ENCODE results near the gene DYNLL2. TPM values are rescaled to one million over a fixed set of nuclear protein-coding genes. Genes with fewer than 3 reads are reported as not detected.

Gene DYNLL2
- total RNA-seq, 1 experiment from 2014 or later: 38.7 TPM

- H2BK12ac ChIP-seq (ENCODE audit: insufficient read length, low read depth, low read length): no peak overlapping the region
- H3K4me1 Mint-ChIP-seq: no peaks in the 10 kb centered on the region
- no peak overlapping the region for H3K56ac ChIP-seq (ENCODE audit: insufficient read length, low read depth, low read length)
- peaks cover 5% of the 10 kb centered on the region for H4K20me1 ChIP-seq (ENCODE audit: control insufficient read depth, insufficient read depth, insufficient read length)
- H2AK5ac ChIP-seq (ENCODE audit: insufficient read length, low read length): no peak overlapping the region
- no peaks in the 10 kb centered on the region for H3K27me3 ChIP-seq (ENCODE audit: insufficient read depth, low read length)
- no peak overlapping the region for H3K9ac ChIP-seq (ENCODE audit: extremely low read depth, insufficient read length, low read length)
- no peak overlapping the region for H2BK20ac ChIP-seq (ENCODE audit: low read depth, low read length, poor library complexity, severe bottlenecking)
- no peak overlapping the region for H3T11ph ChIP-seq (ENCODE audit: low read length)
- DNase-seq: peak; percentile 85
- TF ChIP-seq CTCF (conservative IDR thresholded peaks at IDR 0.05): peak; percentile 95
- no peak overlapping the region for H3K18ac ChIP-seq (ENCODE audit: insufficient read length, low read depth, low read length)
- WGBS (ENCODE audit: extremely low coverage, insufficient read length, low lambda C conversion rate): no CpG with 5 or more reads among the region's 17 CpGs
- H2BK120ac ChIP-seq (ENCODE audit: low read depth, low read length, poor library complexity, severe bottlenecking): no peak overlapping the region
- H2AFZ ChIP-seq (ENCODE audit: low read length): no peak overlapping the region
- H3K27me3 Mint-ChIP-seq (ENCODE audit: low read depth): peaks cover 34% of the 10 kb centered on the region
- peak overlapping the region; percentile 3 for H3K4me2 ChIP-seq (ENCODE audit: insufficient read depth, insufficient read length, low read length)
- no peak overlapping the region for H3K4me3 Mint-ChIP-seq
- H4K5ac ChIP-seq (ENCODE audit: insufficient read length, low read depth, low read length): no peak overlapping the region
- H3K4ac ChIP-seq (ENCODE audit: low read depth, low read length): no peak overlapping the region
- H4K8ac ChIP-seq (replicated peaks; ENCODE audit: insufficient read length, low read depth, low read length): no peak overlapping the region
- H3K79me2 ChIP-seq (ENCODE audit: insufficient read depth, low read length): no peaks in the 10 kb centered on the region
- H3K14ac ChIP-seq (ENCODE audit: insufficient read depth, low read length): no peak overlapping the region
- H2BK15ac ChIP-seq (ENCODE audit: low read depth, low read length): no peak overlapping the region
- no peaks in the 10 kb centered on the region for H3K9me3 Mint-ChIP-seq
- no peak overlapping the region for H4K91ac ChIP-seq (ENCODE audit: insufficient read length, low read depth, low read length)
- no peak overlapping the region for H2BK5ac ChIP-seq (ENCODE audit: insufficient read length, low read length)
- no peaks in the 10 kb centered on the region for H3K9me3 ChIP-seq (ENCODE audit: control insufficient read depth, low read depth, low read length)
- no peak overlapping the region for H3K27ac Mint-ChIP-seq
- H3K23me2 ChIP-seq (ENCODE audit: insufficient read length, low read depth, low read length, poor library complexity, severe bottlenecking): no peaks in the 10 kb centered on the region
- no peaks in the 10 kb centered on the region for H3K4me1 ChIP-seq (ENCODE audit: insufficient read depth, low read length)
- no peak overlapping the region for H3K23ac ChIP-seq (ENCODE audit: insufficient read length, low read depth, low read length)
- no peaks in the 10 kb centered on the region for H3K79me1 ChIP-seq (ENCODE audit: insufficient read depth, low read depth, low read length, poor library complexity, severe bottlenecking)
- H3K27ac ChIP-seq (ENCODE audit: insufficient read length, low read depth, low read length): no peak overlapping the region
- no peaks in the 10 kb centered on the region for H3K36me3 Mint-ChIP-seq (ENCODE audit: insufficient read depth in 1 of 3, low read depth in 3 of 3)
Observed at GRCh38 chr17:58112970-58113631, 29.9 kb downstream of the DYNLL2 start.

All from H9 (cell line).